Measurements from ENCODE around the gene LY6G6C. TPM values are rescaled to one million over a fixed set of nuclear protein-coding genes. Genes with fewer than 3 reads are reported as not detected.

LY6G6C gene
- total and polyA plus RNA-seq, 2 of the 13 experiments (the other 11 are each of a cell fraction or from before 2014, with no cell fraction given): 0.15 TPM; not detected in 1

- TF ChIP-seq LBX2 (CRISPR knock-in tag; IDR thresholded peaks at IDR 0.05; ENCODE audit: borderline replicate concordance): no peak
- TF ChIP-seq ASH2L (IDR thresholded peaks at IDR 0.05; ENCODE audit: insufficient read length, low read depth, low read length): peak; percentile 20
- peak; percentile 4; the same call in 1 of the 2 replicates for TF ChIP-seq NCOR1 (IDR thresholded peaks at IDR 0.05; ENCODE audit: borderline replicate concordance, low read length)
- TF ChIP-seq ZC3H4 (CRISPR knock-in tag; IDR thresholded peaks at IDR 0.05; ENCODE audit: borderline replicate concordance): peak; percentile 99
- peak; percentile 33; the same call in 1 of the 2 replicates for TF ChIP-seq ZNF770 (CRISPR knock-in tag; IDR thresholded peaks at IDR 0.05)
- TF ChIP-seq ZSCAN25 (CRISPR knock-in tag; IDR thresholded peaks at IDR 0.05): 0 out of 2 replicates have a peak, but pooled peaks have one; percentile 69
- 0 out of 2 replicates have a peak, but pooled peaks have one; percentile 22 for TF ChIP-seq ZNF337 (CRISPR knock-in tag; IDR thresholded peaks at IDR 0.05; ENCODE audit: borderline replicate concordance, low read depth)
- peak; percentile 47; the same call in 1 of the 2 replicates for TF ChIP-seq ZNF615 (CRISPR knock-in tag; IDR thresholded peaks at IDR 0.05; ENCODE audit: borderline replicate concordance)
- peak; percentile 29; the same call in 1 of the 2 replicates for TF ChIP-seq HDAC2 (CRISPR knock-in tag; IDR thresholded peaks at IDR 0.05)
- TF ChIP-seq ZNF607 (CRISPR knock-in tag; IDR thresholded peaks at IDR 0.05; ENCODE audit: borderline replicate concordance): 0 out of 2 replicates have a peak, but pooled peaks have one; percentile 10
- no peak for TF ChIP-seq PRPF4 (IDR thresholded peaks at IDR 0.05; ENCODE audit: low read depth, low read length, poor library complexity, severe bottlenecking)
- TF ChIP-seq TERF1 (CRISPR knock-in tag; IDR thresholded peaks at IDR 0.05): 0 out of 2 replicates have a peak, but pooled peaks have one; percentile 24
- TF ChIP-seq, protein P1, sequence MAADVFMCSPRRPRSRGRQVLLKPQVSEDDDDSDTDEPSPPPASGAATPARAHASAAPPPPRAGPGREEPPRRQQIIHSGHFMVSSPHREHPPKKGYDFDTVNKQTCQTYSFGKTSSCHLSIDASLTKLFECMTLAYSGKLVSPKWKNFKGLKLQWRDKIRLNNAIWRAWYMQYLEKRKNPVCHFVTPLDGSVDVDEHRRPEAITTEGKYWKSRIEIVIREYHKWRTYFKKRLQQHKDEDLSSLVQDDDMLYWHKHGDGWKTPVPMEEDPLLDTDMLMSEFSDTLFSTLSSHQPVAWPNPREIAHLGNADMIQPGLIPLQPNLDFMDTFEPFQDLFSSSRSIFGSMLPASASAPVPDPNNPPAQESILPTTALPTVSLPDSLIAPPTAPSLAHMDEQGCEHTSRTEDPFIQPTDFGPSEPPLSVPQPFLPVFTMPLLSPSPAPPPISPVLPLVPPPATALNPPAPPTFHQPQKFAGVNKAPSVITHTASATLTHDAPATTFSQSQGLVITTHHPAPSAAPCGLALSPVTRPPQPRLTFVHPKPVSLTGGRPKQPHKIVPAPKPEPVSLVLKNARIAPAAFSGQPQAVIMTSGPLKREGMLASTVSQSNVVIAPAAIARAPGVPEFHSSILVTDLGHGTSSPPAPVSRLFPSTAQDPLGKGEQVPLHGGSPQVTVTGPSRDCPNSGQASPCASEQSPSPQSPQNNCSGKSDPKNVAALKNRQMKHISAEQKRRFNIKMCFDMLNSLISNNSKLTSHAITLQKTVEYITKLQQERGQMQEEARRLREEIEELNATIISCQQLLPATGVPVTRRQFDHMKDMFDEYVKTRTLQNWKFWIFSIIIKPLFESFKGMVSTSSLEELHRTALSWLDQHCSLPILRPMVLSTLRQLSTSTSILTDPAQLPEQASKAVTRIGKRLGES (CRISPR knock-in tag; IDR thresholded peaks at IDR 0.05; ENCODE audit: borderline replicate concordance): 0 out of 2 replicates have a peak, but pooled peaks have one; percentile 21
- 0 out of 2 replicates have a peak, but pooled peaks have one; percentile 30 for TF ChIP-seq BRD4 (CRISPR knock-in tag; IDR thresholded peaks at IDR 0.05)
- TF ChIP-seq CBX1 (IDR thresholded peaks at IDR 0.05; ENCODE audit: low read depth): peak; percentile 1
- peak; percentile 15; the same call in 1 of the 2 replicates for TF ChIP-seq CCDC6 (CRISPR knock-in tag; IDR thresholded peaks at IDR 0.05)
- TF ChIP-seq DMAP1 (CRISPR knock-in tag; IDR thresholded peaks at IDR 0.05): no peak
- TF ChIP-seq, protein P2, sequence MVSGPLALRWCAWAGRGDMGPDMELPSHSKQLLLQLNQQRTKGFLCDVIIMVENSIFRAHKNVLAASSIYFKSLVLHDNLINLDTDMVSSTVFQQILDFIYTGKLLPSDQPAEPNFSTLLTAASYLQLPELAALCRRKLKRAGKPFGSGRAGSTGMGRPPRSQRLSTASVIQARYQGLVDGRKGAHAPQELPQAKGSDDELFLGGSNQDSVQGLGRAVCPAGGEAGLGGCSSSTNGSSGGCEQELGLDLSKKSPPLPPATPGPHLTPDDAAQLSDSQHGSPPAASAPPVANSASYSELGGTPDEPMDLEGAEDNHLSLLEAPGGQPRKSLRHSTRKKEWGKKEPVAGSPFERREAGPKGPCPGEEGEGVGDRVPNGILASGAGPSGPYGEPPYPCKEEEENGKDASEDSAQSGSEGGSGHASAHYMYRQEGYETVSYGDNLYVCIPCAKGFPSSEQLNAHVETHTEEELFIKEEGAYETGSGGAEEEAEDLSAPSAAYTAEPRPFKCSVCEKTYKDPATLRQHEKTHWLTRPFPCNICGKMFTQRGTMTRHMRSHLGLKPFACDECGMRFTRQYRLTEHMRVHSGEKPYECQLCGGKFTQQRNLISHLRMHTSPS (CRISPR knock-in tag; IDR thresholded peaks at IDR 0.05; ENCODE audit: low read depth): 0 out of 2 replicates have a peak, but pooled peaks have one; percentile 19
Observed at GRCh38 chr6:31736768-31737314, 15.3 kb upstream of the LY6G6C start (continued).

Measured in HepG2 (cell line).